KOPT-K1 (cell line): ENCODE measurements around the gene RIPOR3.

Experiments
- H3K27ac ChIP-seq: fragments of 200-600 bp; sonication (generic); 2 replicates; pipeline ENCODE4 v1.5.1; 2016; ENCODE audit warnings: antibody characterized with exemption, mild to moderate bottlenecking, low read depth, low read length; ENCODE audit not compliant: poor library complexity, severe bottlenecking
- H3K36me3 ChIP-seq: fragments of 200-600 bp; sonication (generic); 2 replicates; pipeline ENCODE4 v1.5.1; 2017; ENCODE audit warnings: antibody characterized with exemption, mild to moderate bottlenecking, low read length, moderate library complexity; ENCODE audit not compliant: insufficient read depth
- H3K9me3 ChIP-seq: fragments of 200-600 bp; sonication (generic); 2 replicates; pipeline ENCODE4 v1.5.1; 2017; ENCODE audit warnings: antibody characterized with exemption, low read length, mild to moderate bottlenecking; ENCODE audit not compliant: insufficient read depth, poor library complexity, severe bottlenecking

The RIPOR3 gene

GRCh38 chr20:50670126-50670862, 21.0 kb downstream of the RIPOR3 start:
- H3K9me3 ChIP-seq: no peaks in the 10 kb centered on the region
- no peaks in the 10 kb centered on the region for H3K36me3 ChIP-seq
- H3K27ac ChIP-seq: no peak overlapping the region

GRCh38 chr20:50668798-50669197, 22.5 kb downstream of the RIPOR3 start:
- no peaks in the 10 kb centered on the region for H3K36me3 ChIP-seq
- no peak overlapping the region for H3K27ac ChIP-seq
- no peaks in the 10 kb centered on the region for H3K9me3 ChIP-seq

GRCh38 chr20:50668326-50668725, 23.0 kb downstream of the RIPOR3 start:
- Histone ChIP-seq H3K9me3 (no peaks in the 10 kb centered on the region), H3K36me3 (no peaks in the 10 kb centered on the region), H3K27ac (no peak overlapping the region)

GRCh38 chr20:50666709-50667298, 24.5 kb downstream of the RIPOR3 start:
- no peaks in the 10 kb centered on the region for H3K9me3 ChIP-seq
- no peak overlapping the region for H3K27ac ChIP-seq
- no peaks in the 10 kb centered on the region for H3K36me3 ChIP-seq

GRCh38 chr20:50664254-50664653, 27.1 kb downstream of the RIPOR3 start:
- H3K36me3 ChIP-seq: no peaks in the 10 kb centered on the region
- H3K27ac ChIP-seq: no peak overlapping the region
- H3K9me3 ChIP-seq: no peaks in the 10 kb centered on the region

GRCh38 chr20:50663095-50663821, 28.1 kb downstream of the RIPOR3 start:
- H3K27ac ChIP-seq: no peak overlapping the region
- no peaks in the 10 kb centered on the region for H3K36me3 ChIP-seq
- H3K9me3 ChIP-seq: no peaks in the 10 kb centered on the region

GRCh38 chr20:50659975-50660670, 31.2 kb downstream of the RIPOR3 start:
- H3K36me3 ChIP-seq: no peaks in the 10 kb centered on the region
- H3K27ac ChIP-seq: no peak overlapping the region
- H3K9me3 ChIP-seq: no peaks in the 10 kb centered on the region

- Histone ChIP-seq H3K36me3 (no peaks in the 10 kb centered on the region), H3K9me3 (no peaks in the 10 kb centered on the region), H3K27ac (no peak overlapping the region)
Observed at GRCh38 chr20:50658804-50659380, 32.5 kb downstream of the RIPOR3 start.

GRCh38 chr20:50655311-50655880, 35.9 kb downstream of the RIPOR3 start:
- H3K9me3 ChIP-seq: no peaks in the 10 kb centered on the region
- H3K27ac ChIP-seq: no peak overlapping the region
- no peaks in the 10 kb centered on the region for H3K36me3 ChIP-seq

GRCh38 chr20:50654904-50655303, 36.4 kb downstream of the RIPOR3 start:
- Histone ChIP-seq H3K27ac (no peak overlapping the region), H3K36me3 (no peaks in the 10 kb centered on the region), H3K9me3 (no peaks in the 10 kb centered on the region)

- no peaks in the 10 kb centered on the region for H3K36me3 ChIP-seq
- no peak overlapping the region for H3K27ac ChIP-seq
- no peaks in the 10 kb centered on the region for H3K9me3 ChIP-seq
Observed at GRCh38 chr20:50652702-50653294, 38.5 kb downstream of the RIPOR3 start.

- H3K27ac ChIP-seq: no peak overlapping the region
- H3K9me3 ChIP-seq: peaks cover 7% of the 10 kb centered on the region
- no peaks in the 10 kb centered on the region for H3K36me3 ChIP-seq
Observed at GRCh38 chr20:50651676-50652075, 39.7 kb downstream of the RIPOR3 start.

GRCh38 chr20:50649590-50649989, 41.8 kb downstream of the RIPOR3 start:
- H3K27ac ChIP-seq: no peak overlapping the region
- H3K36me3 ChIP-seq: no peaks in the 10 kb centered on the region
- H3K9me3 ChIP-seq: peaks cover 13% of the 10 kb centered on the region

- no peaks in the 10 kb centered on the region for H3K36me3 ChIP-seq
- peaks cover 13% of the 10 kb centered on the region for H3K9me3 ChIP-seq
- H3K27ac ChIP-seq: no peak overlapping the region
Observed at GRCh38 chr20:50648651-50649050, 42.7 kb downstream of the RIPOR3 start.
